HepG2 (cell line): Measurements from ENCODE around the gene QSOX2. TPM values are rescaled to one million over a fixed set of nuclear protein-coding genes. Genes with fewer than 3 reads are reported as not detected.

ENCODE experiments used
- AHDC1 ChIP-seq: sonication (generic); formaldehyde crosslinking; IDR thresholded peaks from 2 replicates; pipeline ENCODE4 v1.5.1; 2020; ENCODE audit warnings: mild to moderate bottlenecking, missing genetic modification reagents, borderline replicate concordance
- CSRNP2 ChIP-seq: sonication (generic); formaldehyde crosslinking; conservative IDR thresholded peaks from 2 replicates; pipeline ENCODE4 v1.8.0; 2022; ENCODE audit warnings: low read depth, missing genetic modification reagents
- HNRNPK ChIP-seq: fragments of 200-400 bp; formaldehyde crosslinking; IDR thresholded peaks from 2 replicates; pipeline ENCODE4 v1.6.1; 2018; ENCODE audit warnings: low read length, low read depth, moderate library complexity, mild to moderate bottlenecking; ENCODE audit not compliant: poor library complexity, severe bottlenecking
- MATR3 ChIP-seq: sonication (generic); formaldehyde crosslinking; IDR thresholded peaks from 2 replicates; pipeline ENCODE4 v1.4.0; 2020; ENCODE audit warnings: missing genetic modification reagents
- NFATC3 ChIP-seq: sonication (generic); formaldehyde crosslinking; IDR thresholded peaks from 2 replicates; pipeline ENCODE4 v1.5.1; 2020; ENCODE audit warnings: mild to moderate bottlenecking, missing genetic modification reagents
- ZKSCAN1 ChIP-seq: fragments of 150-350 bp; IDR thresholded peaks from 2 replicates; pipeline ENCODE4 v1.6.1; 2014; ENCODE audit warnings: low read length
- ZNF567 ChIP-seq: sonication (generic); formaldehyde crosslinking; IDR thresholded peaks from 2 replicates; pipeline ENCODE4 v1.8.1; 2023; ENCODE audit warnings: mild to moderate bottlenecking, missing genetic modification reagents, borderline replicate concordance
- ZNF776 ChIP-seq: sonication (generic); formaldehyde crosslinking; IDR thresholded peaks from 2 replicates; pipeline ENCODE4 v1.4.0; 2020; ENCODE audit warnings: mild to moderate bottlenecking, missing genetic modification reagents
- polyA plus RNA-seq, 8 experiments: library from polyadenylated mRNA; depleted of rRNA in 3 of 8; stranded (reverse) in 7 of 8; unstranded in 1 of 8; fragments of >200 nt; fragmentation: Illumina TruSeq in 4 of 8; extraction: Trizol in 4 of 8; gene quantifications; 2 replicates each; pipeline versions ENCODE4 v1.2.1 to v1.2.3, GENCODE V29; 2011 to 2016; ENCODE audit warnings: low read depth in 4 of 8, missing spikeins in 1 of 8, mixed read lengths in 1 of 8; ENCODE audit not compliant: insufficient read depth in 1 of 8
- total RNA-seq, 5 experiments: library from RNA; depleted of rRNA; stranded (reverse); fragments of >200 nt; fragmentation: Illumina TruSeq; extraction: Trizol; gene quantifications; 2 replicates each; pipeline ENCODE4 v1.2.3, GENCODE V29; 2016; ENCODE audit warnings: low read depth in 1 of 5

The QSOX2 gene
- total and polyA plus RNA-seq, 2 of the 13 experiments (the other 11 are each of a cell fraction or from before 2014, with no cell fraction given), result 27.1 to 42.1 TPM

GRCh38 chr9:136179761-136180160 lies 65.9 kb downstream of the QSOX2 start (continued):
- TF ChIP-seq AHDC1 (CRISPR knock-in tag) (no peak), ZNF776 (no peak), NFATC3 (CRISPR knock-in tag) (no peak), CSRNP2 (CRISPR knock-in tag) (no peak), HNRNPK (no peak), ZNF567 (CRISPR knock-in tag) (no peak), MATR3 (CRISPR knock-in tag) (no peak), ZKSCAN1 (no peak)
- TF ChIP-seq, all 625 proteins: peak for 0
